Subcutaneous abdominal adipose tissue (tissue), 5 donors: ENCODE results near the gene CBX3.

ENCODE experiments used
- H3K27ac ChIP-seq: one replicate; pipeline ENCODE4 v1.7.0; 2013; ENCODE audit warnings: low read depth, mild to moderate bottlenecking, inconsistent platforms, low read length, moderate library complexity
- H3K27me3 ChIP-seq, 5 donors: one replicate each; pipeline ENCODE4 v1.7.0; 2013; ENCODE audit warnings: low read length in 5 of 5, inconsistent platforms in 1 of 5; ENCODE audit not compliant: control insufficient read depth in 5 of 5, insufficient read depth in 4 of 5
- H3K36me3 ChIP-seq, 5 donors: one replicate each; pipeline ENCODE4 v1.7.0; 2013; ENCODE audit warnings: low read length in 5 of 5; ENCODE audit not compliant: control insufficient read depth in 5 of 5, insufficient read depth in 5 of 5
- H3K4me1 ChIP-seq, 5 donors: one replicate each; pipeline ENCODE4 v1.7.0; 2013; ENCODE audit warnings: low read length in 5 of 5, mild to moderate bottlenecking in 3 of 5, moderate library complexity in 1 of 5; ENCODE audit not compliant: control insufficient read depth in 5 of 5, insufficient read depth in 5 of 5
- H3K4me3 ChIP-seq, 5 donors: one replicate each; pipeline ENCODE4 v1.7.0; 2013; ENCODE audit warnings: low read length in 5 of 5, low read depth in 1 of 5
- H3K9ac ChIP-seq, 5 donors: one replicate each; pipeline ENCODE4 v1.7.0; 2013; ENCODE audit warnings: low read length in 5 of 5, mild to moderate bottlenecking in 4 of 5, moderate library complexity in 3 of 5
- H3K9me3 ChIP-seq, 5 donors: one replicate each; pipeline ENCODE4 v1.7.0; 2013; ENCODE audit warnings: low read length in 5 of 5; ENCODE audit not compliant: control insufficient read depth in 5 of 5
- donor health status: healthy.
- donor health status: healthy.
- donor health status: healthy.
- donor health status: healthy.
- donor health status: healthy.

CBX3 gene

DNA sequence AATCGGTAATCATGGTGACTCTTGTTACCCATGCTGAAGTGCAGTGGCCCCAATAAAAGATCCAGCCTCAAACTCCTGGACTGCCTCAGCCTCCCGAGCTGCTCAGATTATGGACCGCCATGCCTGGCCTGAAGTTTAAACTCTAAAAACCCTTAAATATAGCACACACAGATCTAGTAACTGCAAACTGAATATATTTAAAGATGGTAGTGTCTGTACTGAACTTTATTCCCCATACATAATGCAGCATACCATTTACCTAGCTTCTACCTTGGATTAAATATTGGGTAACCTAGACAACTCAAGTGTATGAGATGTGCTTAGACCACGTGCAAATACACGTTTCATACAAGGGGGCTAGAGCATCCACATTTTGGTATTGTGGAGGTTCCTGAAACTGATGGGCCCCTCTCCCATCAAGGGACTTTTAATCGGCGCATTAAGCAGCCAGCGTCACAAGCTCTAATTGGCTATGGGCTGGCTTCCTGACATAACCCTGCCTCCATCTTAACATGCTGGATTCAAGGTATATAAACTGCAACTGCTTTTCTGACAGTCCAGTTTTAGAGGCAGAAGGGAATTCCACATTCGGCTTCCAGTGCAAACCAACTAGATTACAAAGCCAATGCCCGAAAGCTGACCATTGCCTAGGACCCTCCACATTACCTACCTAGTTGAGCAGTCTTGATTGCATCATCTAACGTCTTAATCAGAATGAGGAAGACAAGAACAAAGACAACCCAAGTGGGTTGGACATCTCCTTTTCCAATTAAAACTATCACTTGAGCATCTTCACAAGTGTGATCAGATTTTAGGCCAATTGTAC is 14.0 kb upstream of the CBX3 start:
- Histone ChIP-seq H3K9ac (no peak overlapping the region), H3K27me3 (no peaks in the 10 kb centered on the region), H3K27ac (peak overlapping the region; percentile 27), H3K4me3 (no peak overlapping the region), H3K36me3 (peaks cover 41 to 56% (median 51%) of the 10 kb centered on the region in 5 donors), H3K9me3 (no peaks in the 10 kb centered on the region), H3K4me1 (peaks cover 0 to 13% (median 7%) of the 10 kb centered on the region in 5 donors)

DNA sequence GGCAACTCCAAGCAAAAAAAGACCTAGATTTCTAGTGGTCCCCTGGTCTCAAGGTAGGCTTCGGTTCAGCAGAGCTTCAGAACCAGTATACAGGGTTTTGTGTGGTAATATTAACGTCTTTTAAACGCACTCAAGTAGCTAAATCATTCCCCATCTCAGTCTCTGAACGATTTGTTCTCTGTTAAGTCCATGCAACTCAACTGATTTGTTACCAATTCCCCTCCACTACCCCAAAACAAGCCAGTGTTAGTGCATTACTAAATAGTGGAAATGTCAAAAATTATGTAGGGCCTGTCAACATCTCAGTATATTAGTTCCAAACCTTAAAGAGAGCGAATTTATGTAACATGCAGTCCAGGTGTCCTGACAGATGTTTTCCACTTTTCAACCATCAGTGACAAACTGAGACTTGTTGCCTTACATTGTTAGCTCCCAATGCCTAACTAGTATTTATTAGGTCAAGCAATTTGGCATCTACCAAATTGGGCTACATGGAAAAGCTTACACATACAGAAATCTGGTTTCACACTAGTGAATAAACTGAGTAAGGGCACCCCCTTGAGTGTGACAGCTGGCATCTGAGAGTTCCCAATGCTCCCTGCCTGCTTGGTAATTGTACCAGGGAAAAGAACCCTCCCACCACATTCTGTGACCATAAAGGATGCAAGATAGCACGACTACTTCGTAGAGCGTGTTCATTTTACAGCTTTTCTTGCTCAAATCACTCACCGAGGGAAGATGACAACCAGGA is 13.2 kb upstream of the CBX3 start:
- Histone ChIP-seq H3K4me3 (no peak overlapping the region), H3K9me3 (no peaks in the 10 kb centered on the region), H3K36me3 (peaks cover 48 to 64% (median 59%) of the 10 kb centered on the region in 5 donors), H3K27me3 (no peaks in the 10 kb centered on the region), H3K9ac (no peak overlapping the region), H3K4me1 (peaks cover 0 to 17% (median 11%) of the 10 kb centered on the region in 5 donors), H3K27ac (no peak overlapping the region)

DNA sequence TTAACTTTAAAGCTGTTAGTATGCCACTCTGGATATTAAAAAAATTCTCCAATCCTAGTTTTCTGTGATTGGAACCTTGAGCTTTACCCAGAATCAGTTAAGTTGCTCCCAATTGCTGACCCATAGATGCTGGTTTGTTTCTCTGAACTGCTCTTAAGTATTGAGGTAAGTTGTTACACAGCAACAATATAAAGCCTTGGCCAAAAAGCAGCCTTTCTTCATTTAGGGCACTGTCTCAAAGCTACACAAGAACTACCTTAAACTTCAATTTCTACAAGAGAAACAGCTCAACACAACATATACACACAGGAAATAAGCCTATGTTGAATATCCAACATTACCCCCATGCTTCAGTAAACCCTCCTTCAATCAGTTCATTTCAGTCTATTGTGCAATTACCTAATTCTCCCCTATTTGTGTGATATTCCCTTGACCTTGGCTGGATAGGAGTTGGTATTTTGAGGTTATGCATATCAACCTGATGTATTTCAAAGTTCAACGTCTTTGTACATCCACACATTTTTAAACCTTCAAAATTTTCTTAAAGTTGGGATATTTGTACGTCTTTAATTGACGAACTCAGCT is 12.5 kb upstream of the CBX3 start:
- no peaks in the 10 kb centered on the region for H3K27me3 ChIP-seq
- H3K9ac ChIP-seq, result no peak overlapping the region
- H3K27ac ChIP-seq, result no peak overlapping the region
- peaks cover 0 to 21% (median 18%) of the 10 kb centered on the region in 5 donors for H3K4me1 ChIP-seq
- H3K4me3 ChIP-seq, result no peak overlapping the region
- H3K36me3 ChIP-seq, result peaks cover 55 to 71% (median 65%) of the 10 kb centered on the region in 5 donors
- H3K9me3 ChIP-seq, result no peaks in the 10 kb centered on the region

DNA sequence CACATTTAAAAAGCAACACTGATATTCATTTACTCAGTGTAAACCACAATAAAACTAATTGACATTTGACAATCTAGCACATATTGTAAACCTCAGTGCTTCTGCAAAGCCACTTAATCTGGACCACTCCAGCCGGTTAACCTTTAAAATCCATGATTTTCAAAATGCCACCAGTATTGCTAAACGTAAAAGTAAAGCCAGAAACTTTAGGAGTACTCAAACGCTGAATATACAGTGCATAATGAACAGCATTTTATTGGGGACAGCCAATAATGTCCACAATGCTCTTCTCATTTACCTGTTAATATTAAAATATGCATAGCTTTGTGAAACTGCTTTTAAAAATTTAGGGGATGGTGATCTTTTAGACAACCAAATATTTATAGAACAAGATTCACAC is 11.8 kb upstream of the CBX3 start:
- Histone ChIP-seq H3K9me3 (no peaks in the 10 kb centered on the region), H3K36me3 (peaks cover 58 to 77% (median 72%) of the 10 kb centered on the region in 5 donors), H3K27ac (no peak overlapping the region)

DNA sequence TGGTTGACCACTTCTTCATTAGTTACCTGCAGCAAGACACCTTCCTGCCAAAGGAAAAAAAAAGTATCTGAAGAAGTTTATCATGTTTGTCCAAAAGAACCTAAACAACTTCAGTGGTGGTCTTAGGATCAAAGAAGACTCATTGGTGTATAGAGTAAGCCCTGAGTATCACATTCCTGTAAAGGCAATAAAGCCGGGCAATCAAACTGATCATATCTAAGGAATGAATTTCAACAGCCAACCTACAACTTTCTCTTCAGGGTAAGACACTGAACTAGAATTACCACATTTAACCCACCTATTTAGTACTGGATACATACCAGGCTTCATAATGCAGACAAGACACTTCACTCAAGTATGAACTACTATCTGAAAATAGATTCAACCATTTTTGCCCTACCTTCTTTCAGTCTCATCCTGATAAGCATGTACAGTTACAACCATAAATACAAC is 11.1 kb upstream of the CBX3 start:
- Histone ChIP-seq H3K4me1 (peaks cover 2 to 33% (median 26%) of the 10 kb centered on the region in 5 donors), H3K9ac (no peak overlapping the region), H3K27ac (no peak overlapping the region), H3K9me3 (no peaks in the 10 kb centered on the region), H3K36me3 (peaks cover 62 to 80% (median 77%) of the 10 kb centered on the region in 5 donors), H3K27me3 (no peaks in the 10 kb centered on the region), H3K4me3 (no peak overlapping the region)

More for the DNA sequence above, 11.8 kb upstream of the CBX3 start:
- Histone ChIP-seq H3K4me3 (no peak overlapping the region), H3K27me3 (no peaks in the 10 kb centered on the region), H3K9ac (no peak overlapping the region), H3K4me1 (peaks cover 0 to 26% (median 23%) of the 10 kb centered on the region in 5 donors)

DNA sequence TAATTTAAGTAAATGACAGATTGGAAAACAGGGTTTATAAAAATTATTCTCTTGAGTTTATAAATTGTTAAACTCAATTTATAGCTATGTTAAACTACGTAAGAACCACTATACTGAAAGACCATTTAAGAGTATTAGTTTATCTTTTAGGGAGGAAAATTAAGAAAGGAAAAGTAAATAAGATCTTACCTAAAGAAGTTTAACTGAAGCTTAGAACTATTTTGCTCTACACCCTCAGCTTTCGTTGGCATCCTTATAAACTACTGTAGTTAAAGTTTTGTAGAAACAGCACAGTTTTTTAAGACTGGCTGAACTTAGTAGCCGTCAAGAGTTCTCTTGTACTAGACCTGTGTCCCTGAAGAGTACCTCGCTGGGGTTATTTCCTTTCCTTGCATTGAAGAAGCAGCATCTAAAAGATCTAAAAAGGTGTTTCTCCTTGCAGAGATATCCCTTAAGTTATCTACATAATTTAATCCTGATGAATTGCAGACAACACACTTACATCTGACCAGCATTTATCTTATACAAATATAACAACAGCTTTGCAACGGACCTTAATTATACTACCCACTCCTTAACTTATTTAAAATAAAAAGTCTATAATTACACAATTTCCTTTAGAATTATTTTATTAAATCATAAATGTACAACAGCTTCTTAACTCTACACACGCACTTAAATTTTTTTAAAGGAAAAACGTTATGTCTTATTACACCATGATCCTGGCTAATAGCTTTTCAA is 10.1 kb upstream of the CBX3 start:
- H3K27me3 ChIP-seq, result no peaks in the 10 kb centered on the region
- peaks cover 3 to 43% (median 35%) of the 10 kb centered on the region in 5 donors for H3K4me1 ChIP-seq
- no peak overlapping the region for H3K27ac ChIP-seq
- no peak overlapping the region for H3K9ac ChIP-seq
- peaks cover 71 to 90% (median 86%) of the 10 kb centered on the region in 5 donors for H3K36me3 ChIP-seq
- no peak overlapping the region for H3K4me3 ChIP-seq
- no peaks in the 10 kb centered on the region for H3K9me3 ChIP-seq

DNA sequence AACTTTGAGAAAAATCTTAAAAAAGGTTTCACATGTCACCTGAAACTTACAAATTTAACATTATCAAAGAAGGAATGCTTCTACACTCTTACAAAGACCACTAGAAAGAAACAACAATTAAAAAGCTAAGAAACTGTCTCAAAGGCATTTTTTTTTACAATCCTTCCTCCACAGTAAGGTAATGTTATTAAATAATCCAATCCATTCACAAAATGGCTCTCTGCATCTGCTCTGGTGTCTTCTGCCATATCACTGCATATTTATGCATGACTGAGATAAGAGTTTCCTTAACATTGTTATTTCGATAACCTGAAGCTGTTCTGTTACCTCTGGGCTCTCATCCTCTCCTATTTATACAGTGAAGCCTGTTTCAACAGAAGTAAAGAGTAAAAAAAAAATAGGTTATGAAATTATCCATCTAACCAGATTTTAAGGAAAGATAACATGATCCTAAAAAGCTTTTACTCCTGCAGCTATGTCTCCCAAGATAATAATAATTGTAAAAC is 9.5 kb upstream of the CBX3 start:
- no peak overlapping the region for H3K9ac ChIP-seq
- H3K27me3 ChIP-seq, result no peaks in the 10 kb centered on the region
- no peaks in the 10 kb centered on the region for H3K9me3 ChIP-seq
- H3K4me3 ChIP-seq, result no peak overlapping the region
- peaks cover 78 to 96% (median 92%) of the 10 kb centered on the region in 5 donors for H3K36me3 ChIP-seq
- H3K27ac ChIP-seq, result no peak overlapping the region
- H3K4me1 ChIP-seq, result peaks cover 3 to 49% (median 41%) of the 10 kb centered on the region in 5 donors

DNA sequence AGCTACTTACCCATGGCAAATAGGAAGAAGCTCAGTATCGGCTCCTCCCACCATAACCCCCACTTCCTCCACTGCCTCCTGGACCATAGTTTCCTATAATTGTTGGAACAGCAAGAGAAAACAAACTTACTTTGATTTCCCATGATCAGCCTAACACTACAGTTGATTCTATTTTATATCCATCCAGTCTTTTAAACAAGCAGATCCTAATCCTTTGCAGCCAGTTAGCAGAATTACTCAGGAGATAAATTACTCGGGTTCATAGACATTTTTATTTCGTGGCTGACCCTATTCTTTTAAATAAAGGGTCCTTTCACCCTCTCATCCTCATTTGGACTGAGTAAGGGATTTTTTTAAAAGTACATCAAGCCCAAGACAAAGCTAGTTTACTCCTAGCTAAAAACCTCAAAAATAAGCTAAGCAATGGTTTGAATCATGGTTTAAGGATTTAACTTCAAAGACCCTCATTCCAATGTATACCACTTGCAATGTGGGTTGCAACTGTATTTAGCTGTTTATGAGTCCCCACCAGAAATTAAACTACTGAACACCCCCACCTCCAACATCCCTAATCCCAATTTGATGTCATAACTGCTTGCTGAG is 9.0 kb upstream of the CBX3 start:
- Histone ChIP-seq H3K9me3 (no peaks in the 10 kb centered on the region), H3K27me3 (no peaks in the 10 kb centered on the region), H3K27ac (no peak overlapping the region), H3K4me3 (no peak overlapping the region), H3K9ac (no peak overlapping the region), H3K4me1 (peaks cover 8 to 55% (median 47%) of the 10 kb centered on the region in 5 donors), H3K36me3 (peaks cover 83 to 97% (median 96%) of the 10 kb centered on the region in 5 donors)
